ENCODE data around the gene RND1.

GRCh38 chr12:48857278-48857994, 8.2 kb downstream of the RND1 start:
- no peak for TF ChIP-seq POLR2AphosphoS5 (IDR thresholded peaks at IDR 0.05)
- TF ChIP-seq, protein P1, sequence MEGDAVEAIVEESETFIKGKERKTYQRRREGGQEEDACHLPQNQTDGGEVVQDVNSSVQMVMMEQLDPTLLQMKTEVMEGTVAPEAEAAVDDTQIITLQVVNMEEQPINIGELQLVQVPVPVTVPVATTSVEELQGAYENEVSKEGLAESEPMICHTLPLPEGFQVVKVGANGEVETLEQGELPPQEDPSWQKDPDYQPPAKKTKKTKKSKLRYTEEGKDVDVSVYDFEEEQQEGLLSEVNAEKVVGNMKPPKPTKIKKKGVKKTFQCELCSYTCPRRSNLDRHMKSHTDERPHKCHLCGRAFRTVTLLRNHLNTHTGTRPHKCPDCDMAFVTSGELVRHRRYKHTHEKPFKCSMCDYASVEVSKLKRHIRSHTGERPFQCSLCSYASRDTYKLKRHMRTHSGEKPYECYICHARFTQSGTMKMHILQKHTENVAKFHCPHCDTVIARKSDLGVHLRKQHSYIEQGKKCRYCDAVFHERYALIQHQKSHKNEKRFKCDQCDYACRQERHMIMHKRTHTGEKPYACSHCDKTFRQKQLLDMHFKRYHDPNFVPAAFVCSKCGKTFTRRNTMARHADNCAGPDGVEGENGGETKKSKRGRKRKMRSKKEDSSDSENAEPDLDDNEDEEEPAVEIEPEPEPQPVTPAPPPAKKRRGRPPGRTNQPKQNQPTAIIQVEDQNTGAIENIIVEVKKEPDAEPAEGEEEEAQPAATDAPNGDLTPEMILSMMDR (IDR thresholded peaks at IDR 0.05), result no peak
